Spleen (tissue), 11 donors: ENCODE data around the gene RNF208. TPM values are rescaled to one million over a fixed set of nuclear protein-coding genes. Genes with fewer than 3 reads are reported as not detected.

Source experiments
- DNase-seq: peaks from one replicate; pipeline ENCODE4 v3.0.0-alpha.2; 2020
- H3K27ac ChIP-seq, 8 donors: fragments of 200-600 bp; sonication (generic) in 7 of 8; 1 replicate in 4 of 8; 2 replicates in 4 of 8; pipeline versions ENCODE4 v1.5.0 to v1.8.0; 2016 to 2021; ENCODE audit warnings: inconsistent platforms in 4 of 8, mild to moderate bottlenecking in 4 of 8, moderate library complexity in 1 of 8
- H3K27me3 ChIP-seq, 7 donors: fragments of 200-600 bp; sonication (generic) in 6 of 7; replicated peaks in 1 of 7; 1 replicate in 4 of 7; 2 replicates in 3 of 7; pipeline versions ENCODE4 v1.5.0 to v1.8.0; 2016 to 2021; ENCODE audit warnings: inconsistent platforms in 3 of 7, mild to moderate bottlenecking in 1 of 7
- H3K36me3 ChIP-seq, 6 donors: fragments of 200-600 bp; sonication (generic) in 5 of 6; 1 replicate in 4 of 6; 2 replicates in 2 of 6; pipeline versions ENCODE4 v1.5.0 to v1.8.0; 2016 to 2021; ENCODE audit warnings: inconsistent platforms in 2 of 6
- H3K4me1 ChIP-seq, 6 donors: fragments of 200-600 bp; sonication (generic) in 5 of 6; 1 replicate in 3 of 6; 2 replicates in 3 of 6; pipeline versions ENCODE4 v1.5.0 to v1.8.0; 2016 to 2021; ENCODE audit warnings: inconsistent platforms in 3 of 6
- H3K4me3 ChIP-seq, 8 donors: fragments of 200-600 bp; sonication (generic) in 7 of 8; 1 replicate in 4 of 8; 2 replicates in 4 of 8; pipeline versions ENCODE4 v1.5.0 to v1.8.0; 2016 to 2021; ENCODE audit warnings: inconsistent platforms in 4 of 8, mild to moderate bottlenecking in 4 of 8, moderate library complexity in 2 of 8
- H3K9me3 ChIP-seq, 8 donors: fragments of 200-600 bp; sonication (generic) in 7 of 8; 1 replicate in 4 of 8; 2 replicates in 4 of 8; pipeline versions ENCODE4 v1.5.0 to v1.8.0; 2016 to 2021; ENCODE audit warnings: inconsistent platforms in 4 of 8
- POLR2A ChIP-seq, 3 donors: fragments of 450-650 bp; IDR thresholded peaks; one replicate each; pipeline ENCODE4 v1.5.1; 2017; ENCODE audit warnings: antibody characterized with exemption in 3 of 3, mild to moderate bottlenecking in 1 of 3
- POLR2AphosphoS5 ChIP-seq, 3 donors: sonication (generic); formaldehyde crosslinking; IDR thresholded peaks; one replicate each; pipeline ENCODE4 v1.5.1; 2017; ENCODE audit warnings: antibody characterized with exemption in 3 of 3
- WGBS, 5 donors: extraction: QIAGEN DNeasy Blood & Tissue Kit in 3 of 5; methylation state at CpG; one replicate each; pipeline versions ENCODE4 v1.1.5 to v1.1.7; 2013 to 2018; 5-methylcytosine and 5-hydroxymethylcytosine counted together
- intact Hi-C: fragments of 100-400 bp; cut with DNase I; formaldehyde crosslinking; loops from one replicate; pipeline ENCODE4 v1.15.0; 2023; ENCODE audit warnings: low total_unique reads
- polyA plus RNA-seq, 3 donors: library from polyadenylated mRNA; stranded (reverse); fragments of 200-250 nt; gene quantifications; one replicate each; pipeline ENCODE4 v1.2.1, GENCODE V29; 2013
- total RNA-seq, 7 donors: library from RNA; depleted of rRNA in 3 of 7; stranded (reverse); fragments of >200 nt in 3 of 7; fragmentation: NEBNext Ultra II Directional in 4 of 7; extraction: Animal tissue kit (Norgen Biotek cat#: 25700) in 4 of 7; gene quantifications; one replicate each; pipeline versions ENCODE4 v1.1.0 to v1.2.1, GENCODE V29; 2016 to 2021
- TF ChIP-seq, protein P1 (sequence below), 11 experiments: fragments of 200-600 bp in 7 of 11; fragments of 450-650 bp in 4 of 11; sonication (generic) in 4 of 11; IDR thresholded peaks in 8 of 11; conservative IDR thresholded peaks in 3 of 11; 1 replicate in 7 of 11; 2 replicates in 4 of 11; pipeline versions ENCODE4 v1.4.0 to v1.8.0; 2016 to 2021; ENCODE audit warnings: antibody characterized with exemption in 11 of 11, inconsistent platforms in 4 of 11, mild to moderate bottlenecking in 1 of 11
- donor health status: healthy with polysubstance abuse.
- donor health status: DM: no; HTN: no; CAD: no; lungs with moderate emphysema.
- donor health status: DM: no; HTN: no; CAD: no.
- donor health status: Bipolar disorder and iron deficiency.
- donor health status: healthy.
- donor health status: DM: no; HTN: no; CAD: no.
- donor health status: DM: yes; HTN: yes; CAD: no.

RNF208 gene
- total and polyA plus RNA-seq, 10 donors: 1.2 to 6.2 (median 2.7) TPM

DNA sequence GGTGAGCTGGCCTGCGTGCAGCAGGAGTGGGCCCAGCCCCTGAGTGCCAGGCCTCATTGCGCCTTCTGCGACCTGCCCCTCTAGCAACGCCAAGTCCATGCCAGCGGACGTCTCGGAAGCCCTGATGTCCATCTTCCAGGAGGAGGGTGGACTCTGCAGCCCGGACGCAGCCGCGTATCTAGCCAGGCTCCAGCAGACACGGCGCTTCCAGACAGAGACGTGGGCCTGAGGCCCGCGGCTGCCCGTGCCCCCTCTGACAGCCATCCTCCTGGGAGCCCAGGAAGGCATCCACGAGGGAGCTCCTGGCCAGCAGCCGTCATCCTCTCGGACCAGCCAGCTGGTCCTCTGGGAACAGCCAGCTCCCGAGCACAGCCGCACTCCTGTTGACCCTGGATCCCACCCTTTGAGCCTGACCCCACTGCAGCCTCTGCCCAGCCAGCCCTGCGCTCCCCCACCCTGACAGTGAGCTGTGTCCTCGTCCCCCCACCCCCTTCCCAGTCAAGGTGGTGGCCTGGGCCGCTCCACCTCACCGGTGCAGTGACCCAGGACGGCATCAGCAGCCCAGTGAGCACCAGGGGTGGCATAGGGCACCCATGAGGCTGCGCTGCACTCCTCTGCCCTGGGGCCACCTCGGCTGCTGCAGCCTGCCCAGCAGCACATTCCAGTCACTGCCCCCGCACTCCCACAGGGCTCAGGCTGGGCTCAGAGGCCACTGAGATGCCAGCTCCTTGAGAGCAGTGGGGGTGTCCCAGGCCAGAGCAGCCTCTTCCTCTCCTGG lies 5.7 kb downstream of the RNF208 start:
- no peaks in the 10 kb centered on the region for H3K9me3 ChIP-seq
- intact Hi-C loops: no loop called here
- peaks cover 0 to 4% (median 0%) of the 10 kb centered on the region in 7 donors for H3K27me3 ChIP-seq
- H3K27ac ChIP-seq: no peak overlapping the region
- WGBS, 5 donors: 89 to 96% (median 92%) methylated on average over 11 to 30 of the region's 30 CpGs
- H3K4me3 ChIP-seq: no peak overlapping the region
- peaks cover 0 to 62% (median 13%) of the 10 kb centered on the region in 6 donors for H3K36me3 ChIP-seq
- DNase-seq: no peak
- peak in 2 of 3 donors; percentile 14 to 31 for TF ChIP-seq POLR2AphosphoS5 (IDR thresholded peaks at IDR 0.05)
- TF ChIP-seq, protein P1, sequence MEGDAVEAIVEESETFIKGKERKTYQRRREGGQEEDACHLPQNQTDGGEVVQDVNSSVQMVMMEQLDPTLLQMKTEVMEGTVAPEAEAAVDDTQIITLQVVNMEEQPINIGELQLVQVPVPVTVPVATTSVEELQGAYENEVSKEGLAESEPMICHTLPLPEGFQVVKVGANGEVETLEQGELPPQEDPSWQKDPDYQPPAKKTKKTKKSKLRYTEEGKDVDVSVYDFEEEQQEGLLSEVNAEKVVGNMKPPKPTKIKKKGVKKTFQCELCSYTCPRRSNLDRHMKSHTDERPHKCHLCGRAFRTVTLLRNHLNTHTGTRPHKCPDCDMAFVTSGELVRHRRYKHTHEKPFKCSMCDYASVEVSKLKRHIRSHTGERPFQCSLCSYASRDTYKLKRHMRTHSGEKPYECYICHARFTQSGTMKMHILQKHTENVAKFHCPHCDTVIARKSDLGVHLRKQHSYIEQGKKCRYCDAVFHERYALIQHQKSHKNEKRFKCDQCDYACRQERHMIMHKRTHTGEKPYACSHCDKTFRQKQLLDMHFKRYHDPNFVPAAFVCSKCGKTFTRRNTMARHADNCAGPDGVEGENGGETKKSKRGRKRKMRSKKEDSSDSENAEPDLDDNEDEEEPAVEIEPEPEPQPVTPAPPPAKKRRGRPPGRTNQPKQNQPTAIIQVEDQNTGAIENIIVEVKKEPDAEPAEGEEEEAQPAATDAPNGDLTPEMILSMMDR (IDR thresholded peaks at IDR 0.05 in 8 of 11, conservative IDR thresholded peaks at IDR 0.05 in 3 of 11): no peak
- peaks cover 0 to 40% (median 19%) of the 10 kb centered on the region in 6 donors for H3K4me1 ChIP-seq

DNA sequence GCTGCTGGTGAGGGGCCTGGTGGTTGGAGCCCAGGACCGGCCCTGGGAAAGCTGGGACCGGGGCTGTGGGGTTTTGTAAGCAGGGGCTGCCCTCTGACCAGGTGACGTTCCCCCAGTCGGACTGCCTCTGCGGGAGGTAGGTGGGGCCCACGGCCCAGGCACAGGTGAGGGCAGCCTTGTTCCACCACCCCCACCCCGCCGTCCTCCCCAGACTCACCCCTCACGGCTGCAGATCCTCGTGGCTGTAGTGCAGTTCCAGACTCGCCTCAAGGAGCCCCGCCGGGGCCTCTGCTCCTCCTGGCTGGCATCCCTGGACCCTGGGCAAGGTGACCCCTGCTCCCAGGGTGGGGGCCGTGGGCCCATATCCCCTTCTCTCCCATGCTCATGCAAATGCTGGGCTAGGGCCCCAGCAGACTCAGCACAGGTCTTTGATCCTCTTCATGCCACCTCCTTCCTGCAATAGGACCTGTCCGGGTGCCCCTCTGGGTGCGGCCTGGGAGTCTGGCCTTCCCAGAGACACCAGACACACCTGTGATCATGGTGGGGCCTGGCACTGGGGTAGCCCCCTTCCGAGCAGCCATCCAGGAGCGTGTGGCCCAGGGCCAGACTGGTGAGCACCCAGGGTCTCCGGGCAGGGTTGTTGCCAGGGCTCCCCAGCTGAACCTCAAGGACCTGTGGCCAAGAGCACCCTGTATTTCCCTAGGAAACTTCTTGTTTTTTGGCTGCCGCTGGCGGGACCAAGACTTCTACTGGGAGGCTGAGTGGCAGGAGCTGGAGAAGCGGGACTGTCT lies 6.6 kb downstream of the RNF208 start:
- Histone ChIP-seq H3K9me3 (no peaks in the 10 kb centered on the region), H3K36me3 (peaks cover 0 to 71% (median 16%) of the 10 kb centered on the region in 6 donors), H3K4me1 (peaks cover 0 to 34% (median 18%) of the 10 kb centered on the region in 6 donors), H3K4me3 (no peak overlapping the region), H3K27ac (no peak overlapping the region), H3K27me3 (no peaks in the 10 kb centered on the region)
- intact Hi-C loops: no loop called here
- DNase-seq: no peak
- TF ChIP-seq, protein P1 (IDR thresholded peaks at IDR 0.05 in 8 of 11, conservative IDR thresholded peaks at IDR 0.05 in 3 of 11): no peak
- TF ChIP-seq POLR2A (IDR thresholded peaks at IDR 0.05) (no peak), POLR2AphosphoS5 (IDR thresholded peaks at IDR 0.05) (no peak)
- WGBS, 5 donors: 92 to 98% (median 94%) methylated on average over 13 to 22 of the region's 22 CpGs

DNA sequence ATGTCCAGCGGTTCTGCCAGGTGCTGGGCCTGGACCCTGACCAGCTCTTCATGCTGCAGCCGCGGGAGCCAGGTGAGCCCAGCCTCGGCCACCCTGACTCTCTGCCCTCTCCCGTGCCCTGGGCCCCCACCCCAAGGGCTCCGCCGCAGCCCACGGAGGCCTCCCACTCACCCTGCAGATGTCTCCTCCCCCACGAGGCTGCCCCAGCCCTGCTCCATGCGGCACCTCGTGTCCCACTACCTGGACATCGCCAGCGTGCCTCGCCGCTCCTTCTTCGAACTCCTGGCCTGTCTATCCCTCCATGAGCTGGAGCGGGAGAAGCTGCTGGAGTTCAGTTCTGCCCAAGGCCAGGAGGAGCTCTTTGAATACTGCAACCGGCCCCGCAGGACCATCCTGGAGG lies 7.4 kb downstream of the RNF208 start:
- H3K4me1 ChIP-seq: peaks cover 0 to 34% (median 18%) of the 10 kb centered on the region in 6 donors
- no peak overlapping the region for H3K4me3 ChIP-seq
- intact Hi-C loops: no loop called here
- H3K27me3 ChIP-seq: no peaks in the 10 kb centered on the region
- no peak for DNase-seq
- H3K9me3 ChIP-seq: no peaks in the 10 kb centered on the region
- 91 to 97% (median 95%) methylated on average over 13 to 19 of the region's 19 CpGs for WGBS, 5 donors
- peaks cover 0 to 78% (median 23%) of the 10 kb centered on the region in 6 donors for H3K36me3 ChIP-seq
- TF ChIP-seq, protein P1 (IDR thresholded peaks at IDR 0.05 in 8 of 11, conservative IDR thresholded peaks at IDR 0.05 in 3 of 11): no peak
- peak in 2 of 3 donors; percentile 17 to 21 for TF ChIP-seq POLR2AphosphoS5 (IDR thresholded peaks at IDR 0.05)
- no peak overlapping the region for H3K27ac ChIP-seq
